ENCODE measurements around the gene DUX4. TPM values are rescaled to one million over a fixed set of nuclear protein-coding genes. Genes with fewer than 3 reads are reported as not detected.
"Not testable (repeated sequence)": the region's sequence is repeated elsewhere in the genome, so short reads cannot be mapped to it uniquely, and the experiment has no call there.

Gene DUX4
- total and polyA plus RNA-seq, 2 of the 8 experiments (the other 6 are each of a cell fraction or from before 2014, with no cell fraction given), result not detected

DNA sequence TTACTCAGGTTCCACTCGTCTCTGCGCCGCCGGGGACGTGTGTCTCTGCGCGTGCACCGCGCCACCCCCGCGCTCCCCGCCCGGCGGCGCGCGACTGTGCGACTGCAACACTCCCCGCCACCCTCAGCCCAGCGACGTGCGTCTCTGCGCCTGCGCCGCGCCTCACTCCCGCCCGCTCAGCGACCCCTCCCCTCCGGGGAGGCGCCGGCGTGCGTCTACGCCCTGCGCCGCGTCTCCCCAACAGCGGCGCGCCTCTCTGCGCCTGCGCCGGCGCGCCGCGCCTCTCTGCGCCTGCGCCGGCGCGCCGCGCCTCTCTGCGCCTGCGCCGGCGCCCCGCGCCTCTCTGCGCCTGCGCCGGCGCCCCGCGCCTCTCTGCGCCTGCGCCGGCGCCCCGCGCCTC lies 29.9 kb downstream of the DUX4 start:
- peak in 1 of 2 experiments; percentile 48 for DNase-seq (ENCODE audit: low read depth in 1 of 2, low spot score in 2 of 2)
- H3K4me2 ChIP-seq (ENCODE audit: insufficient read depth in 1 of 2, low read depth in 2 of 2, low read length in 2 of 2); H3K36me3 ChIP-seq (ENCODE audit: control insufficient read depth in 2 of 4, insufficient read depth in 4 of 4, low read length in 3 of 4); H2BK20ac ChIP-seq (ENCODE audit: low read length); H3K18ac ChIP-seq (ENCODE audit: extremely low read depth, low read length); H3K9me3 ChIP-seq (ENCODE audit: insufficient read depth in 2 of 2, low read depth in 1 of 2, low read length in 1 of 2); H3K27me3 ChIP-seq (replicated peaks in 1 of 4; ENCODE audit: control insufficient read depth in 3 of 4, extremely low read depth in 1 of 4, insufficient read depth in 3 of 4, low read length in 3 of 4); H2BK12ac ChIP-seq (ENCODE audit: low read depth, low read length); CTCF ChIA-PET (ENCODE audit: partially characterized antibody); H3K4me3 ChIP-seq (ENCODE audit: extremely low read depth in 1 of 4, insufficient read depth in 2 of 4, low read depth in 3 of 4, low read length in 4 of 4); H2BK120ac ChIP-seq (replicated peaks; ENCODE audit: low read depth, low read length); H3K14ac ChIP-seq (ENCODE audit: insufficient read length); H3K23me2 ChIP-seq (ENCODE audit: low read depth, low read length); H4K5ac ChIP-seq (ENCODE audit: insufficient read length, low read depth, low read length); H3K4me1 ChIP-seq (replicated peaks in 1 of 4; ENCODE audit: control insufficient read depth in 3 of 4, insufficient read depth in 4 of 4, low read length in 3 of 4); H2BK5ac ChIP-seq (ENCODE audit: low read depth, low read length); H4K20me1 ChIP-seq (replicated peaks in 1 of 2; ENCODE audit: control insufficient read depth in 1 of 2, insufficient read depth in 2 of 2, low read length in 2 of 2); H3K56ac ChIP-seq (replicated peaks; ENCODE audit: insufficient read length, low read depth, low read length); FAIRE-seq; H3K4ac ChIP-seq (replicated peaks; ENCODE audit: insufficient read length, low read depth, low read length); H2AFZ ChIP-seq (ENCODE audit: low read length); H3K23ac ChIP-seq (ENCODE audit: insufficient read length); H3K27ac ChIP-seq (ENCODE audit: low read depth, low read length); H4K8ac ChIP-seq (ENCODE audit: extremely low read depth, insufficient read depth, low read length); H2AK5ac ChIP-seq (ENCODE audit: low read depth, low read length); POLR2A ChIA-PET (ENCODE audit: partially characterized antibody); H3K79me2 ChIP-seq (ENCODE audit: control insufficient read depth in 1 of 2, insufficient read depth in 2 of 2, low read length in 2 of 2); H2BK15ac ChIP-seq (ENCODE audit: low read length); H4K91ac ChIP-seq (replicated peaks; ENCODE audit: insufficient read length, low read length); H3K79me1 ChIP-seq (ENCODE audit: low read depth, low read length); H3K9ac ChIP-seq (replicated peaks in 1 of 4; ENCODE audit: extremely low read depth in 1 of 4, low read depth in 3 of 4, low read length in 3 of 4): not testable (repeated sequence)
- 97% methylated on average over 41 of the region's 73 CpGs; no CpG with 5 or more reads in 1 of the 2 experiments for WGBS, 2 experiments (ENCODE audit: extremely low coverage in 1 of 2, insufficient coverage in 1 of 2, insufficient read length in 1 of 2, insufficient replicate concordance in 2 of 2, low coverage in 1 of 2, low lambda C conversion rate in 2 of 2, missing lambda C conversion rate in 1 of 2)

Small RNA genes within 50 kb of the gene (small RNA-seq; reads per million reads assigned to genes)
- not detected for gene AC215524.1 (ENCODE audit: insufficient read depth)

Other genes starting within 250 kb of the DUX4 start
- gene FRG1, start 232.9 kb upstream of the DUX4 start, total RNA-seq (2021; fragmentation: NEBNext Ultra II Directional; extraction: Animal tissue kit (Norgen Biotek cat#: 25700)), result 31.8 and 35.5 TPM in 2 replicates
- 5.0 and 6.2 TPM in 2 replicates for gene FRG1, start 232.9 kb upstream of the DUX4 start, polyA plus RNA-seq (2011; rRNA removed)
- gene FRG2, start 146.5 kb upstream of the DUX4 start, total RNA-seq (2021; fragmentation: NEBNext Ultra II Directional; extraction: Animal tissue kit (Norgen Biotek cat#: 25700)), result not detected in 2 replicates
- not detected in 2 replicates for gene FRG2, start 146.5 kb upstream of the DUX4 start, polyA plus RNA-seq (2011; rRNA removed)
- not detected in 2 replicates for gene DBET, start 109.3 kb upstream of the DUX4 start, total RNA-seq (2021; fragmentation: NEBNext Ultra II Directional; extraction: Animal tissue kit (Norgen Biotek cat#: 25700))
- gene DBET, start 109.3 kb upstream of the DUX4 start, polyA plus RNA-seq (2011; rRNA removed), result not detected in 2 replicates